IPS DF 6.9 (cell line): ENCODE results near the gene CAND2.
"Not testable (repeated sequence)": the region's sequence is repeated elsewhere in the genome, so short reads cannot be mapped to it uniquely, and the experiment has no call there.

Experiments
- DNase-seq: peaks from one replicate; pipeline ENCODE4 v3.0.0-alpha.2; 2013; ENCODE audit warnings: low read depth, low spot score
- H3K27ac ChIP-seq: one replicate; pipeline ENCODE4 v1.5.1; 2013; ENCODE audit warnings: low read length, control low read depth
- H3K27me3 ChIP-seq: 2 replicates; pipeline ENCODE4 v1.6.1; 2013; ENCODE audit warnings: mild to moderate bottlenecking, low read length; ENCODE audit not compliant: control insufficient read depth, insufficient read depth
- H3K36me3 ChIP-seq: 2 replicates; pipeline ENCODE4 v1.6.1; 2013; ENCODE audit warnings: low read length; ENCODE audit not compliant: control insufficient read depth, insufficient read depth
- H3K4me1 ChIP-seq: 2 replicates; pipeline ENCODE4 v1.6.1; 2013; ENCODE audit warnings: low read length; ENCODE audit not compliant: control insufficient read depth, insufficient read depth
- H3K4me3 ChIP-seq: 2 replicates; pipeline ENCODE4 v1.5.1; 2013; ENCODE audit warnings: mild to moderate bottlenecking, low read length
- H3K9me3 ChIP-seq: 2 replicates; pipeline ENCODE4 v1.6.1; 2013; ENCODE audit warnings: low read length, inconsistent platforms; ENCODE audit not compliant: control insufficient read depth, insufficient read depth
- WGBS: extraction: QIAGEN DNeasy Blood & Tissue Kit; methylation state at CpG from one replicate; pipeline ENCODE4 v1.1.7; 2013; ENCODE audit warnings: mixed read lengths, missing lambda C conversion rate; ENCODE audit not compliant: insufficient read length, insufficient coverage; 5-methylcytosine and 5-hydroxymethylcytosine counted together

Gene CAND2

GRCh38 chr3:12787346-12787745, 9.1 kb upstream of the CAND2 start:
- not testable (repeated sequence) for H3K4me1 ChIP-seq, H3K27me3 ChIP-seq, H3K9me3 ChIP-seq, H3K27ac ChIP-seq, H3K36me3 ChIP-seq, H3K4me3 ChIP-seq
- WGBS = no CpG with 5 or more reads among the region's 9 CpGs
- peak; percentile 55 for DNase-seq

GRCh38 chr3:12787967-12788690, 8.4 kb upstream of the CAND2 start:
- no CpG with 5 or more reads among the region's 23 CpGs for WGBS
- H3K9me3 ChIP-seq, H3K36me3 ChIP-seq, DNase-seq, H3K4me3 ChIP-seq, H3K27me3 ChIP-seq, H3K27ac ChIP-seq, H3K4me1 ChIP-seq: not testable (repeated sequence)

GRCh38 chr3:12791430-12791829, 5.0 kb upstream of the CAND2 start:
- Histone ChIP-seq H3K4me1 (no peaks in the 10 kb centered on the region), H3K27ac (no peak overlapping the region), H3K4me3 (no peak overlapping the region), H3K36me3 (no peaks in the 10 kb centered on the region), H3K9me3 (no peaks in the 10 kb centered on the region), H3K27me3 (no peaks in the 10 kb centered on the region)
- WGBS = no CpG with 5 or more reads among the region's 1 CpG
- no peak for DNase-seq

- Histone ChIP-seq H3K27me3 (no peaks in the 10 kb centered on the region), H3K4me1 (peaks cover 3% of the 10 kb centered on the region), H3K4me3 (no peak overlapping the region), H3K36me3 (no peaks in the 10 kb centered on the region), H3K9me3 (no peaks in the 10 kb centered on the region), H3K27ac (no peak overlapping the region)
- DNase-seq = no peak
- WGBS = no CpG with 5 or more reads among the region's 5 CpGs
Measured at GRCh38 chr3:12793701-12794100, 2.8 kb upstream of the CAND2 start.

- DNase-seq = no peak
- Histone ChIP-seq H3K9me3 (no peaks in the 10 kb centered on the region), H3K36me3 (no peaks in the 10 kb centered on the region), H3K27me3 (no peaks in the 10 kb centered on the region), H3K4me1 (peaks cover 3% of the 10 kb centered on the region), H3K27ac (no peak overlapping the region), H3K4me3 (peak overlapping the region; percentile 96; the same call in 1 of the 2 replicates)
- no CpG with 5 or more reads among the region's 17 CpGs for WGBS
Measured at GRCh38 chr3:12797124-12797891, 828 bp downstream of the CAND2 start.

GRCh38 chr3:12797892-12798558, 1.5 kb downstream of the CAND2 start:
- Histone ChIP-seq H3K4me3 (no peak overlapping the region), H3K4me1 (peaks cover 3% of the 10 kb centered on the region), H3K27ac (no peak overlapping the region), H3K36me3 (no peaks in the 10 kb centered on the region), H3K27me3 (no peaks in the 10 kb centered on the region), H3K9me3 (no peaks in the 10 kb centered on the region)
- WGBS = no CpG with 5 or more reads among the region's 8 CpGs
- no peak for DNase-seq

- Histone ChIP-seq H3K4me3 (no peak overlapping the region), H3K27me3 (no peaks in the 10 kb centered on the region), H3K36me3 (no peaks in the 10 kb centered on the region), H3K27ac (no peak overlapping the region), H3K9me3 (no peaks in the 10 kb centered on the region), H3K4me1 (peaks cover 3% of the 10 kb centered on the region)
- WGBS = no CpG with 5 or more reads among the region's 12 CpGs
- no peak for DNase-seq
Measured at GRCh38 chr3:12798559-12799179, 2.2 kb downstream of the CAND2 start.

- no peak overlapping the region for H3K27ac ChIP-seq
- H3K9me3 ChIP-seq = no peaks in the 10 kb centered on the region
- peaks cover 2% of the 10 kb centered on the region; the same call in 1 of the 2 replicates for H3K36me3 ChIP-seq
- no peak for DNase-seq
- no peaks in the 10 kb centered on the region for H3K27me3 ChIP-seq
- peaks cover 3% of the 10 kb centered on the region for H3K4me1 ChIP-seq
- no peak overlapping the region for H3K4me3 ChIP-seq
- WGBS = no CpG with 5 or more reads among the region's 7 CpGs
Measured at GRCh38 chr3:12799525-12800440, 3.3 kb downstream of the CAND2 start.

GRCh38 chr3:12803371-12803770, 6.9 kb downstream of the CAND2 start:
- Histone ChIP-seq H3K36me3 (peaks cover 2% of the 10 kb centered on the region; the same call in 1 of the 2 replicates), H3K27ac (no peak overlapping the region), H3K4me3 (no peak overlapping the region), H3K9me3 (no peaks in the 10 kb centered on the region), H3K27me3 (no peaks in the 10 kb centered on the region), H3K4me1 (no peaks in the 10 kb centered on the region)
- DNase-seq = no peak
- no CpG with 5 or more reads among the region's 12 CpGs for WGBS
